Measurements from ENCODE around the gene RHOC.
A peak's percentile ranks its signal among the peaks of the same experiment; 100 is the strongest.

DNA sequence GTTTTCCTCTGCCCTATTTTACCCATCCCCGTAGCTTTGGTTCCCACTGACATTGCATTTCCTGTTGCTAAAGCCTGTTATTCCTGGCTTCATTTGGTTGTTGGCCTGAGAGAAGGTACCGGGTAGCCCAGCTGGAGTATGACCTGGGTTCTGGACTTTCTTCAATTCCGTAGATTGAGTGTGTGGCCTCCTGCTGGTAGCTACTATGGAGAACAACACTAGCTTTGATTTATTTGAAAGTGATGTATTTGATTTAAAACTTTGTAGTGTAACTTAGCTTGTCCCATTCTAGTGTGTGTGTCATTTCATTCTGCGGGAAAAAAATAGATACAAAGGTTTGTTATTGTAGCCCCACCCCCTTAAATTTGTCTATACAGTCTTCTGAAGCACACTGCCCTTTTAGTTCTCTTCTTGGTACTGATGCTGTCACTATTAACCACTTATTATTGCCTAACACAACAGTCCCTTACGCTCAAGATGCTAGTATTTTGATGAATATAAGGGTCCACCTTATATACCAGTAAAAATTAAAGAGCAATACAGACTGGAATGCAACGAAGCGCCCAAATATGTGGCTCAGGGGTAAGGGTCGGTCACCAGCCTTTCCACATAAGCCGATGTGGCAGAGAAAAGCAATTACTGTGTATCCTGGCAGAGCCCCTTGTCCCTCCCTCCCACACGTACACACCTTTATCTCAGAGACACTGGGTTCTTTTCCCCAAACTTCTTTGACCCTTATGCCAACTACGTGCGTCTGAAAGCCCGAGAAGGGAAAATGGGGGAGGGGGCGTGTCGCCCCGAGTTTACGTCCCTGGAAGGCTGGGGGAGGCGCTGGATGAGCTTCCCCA lies 33.1 kb downstream of the RHOC start:
- TF ChIP-seq, protein P1, sequence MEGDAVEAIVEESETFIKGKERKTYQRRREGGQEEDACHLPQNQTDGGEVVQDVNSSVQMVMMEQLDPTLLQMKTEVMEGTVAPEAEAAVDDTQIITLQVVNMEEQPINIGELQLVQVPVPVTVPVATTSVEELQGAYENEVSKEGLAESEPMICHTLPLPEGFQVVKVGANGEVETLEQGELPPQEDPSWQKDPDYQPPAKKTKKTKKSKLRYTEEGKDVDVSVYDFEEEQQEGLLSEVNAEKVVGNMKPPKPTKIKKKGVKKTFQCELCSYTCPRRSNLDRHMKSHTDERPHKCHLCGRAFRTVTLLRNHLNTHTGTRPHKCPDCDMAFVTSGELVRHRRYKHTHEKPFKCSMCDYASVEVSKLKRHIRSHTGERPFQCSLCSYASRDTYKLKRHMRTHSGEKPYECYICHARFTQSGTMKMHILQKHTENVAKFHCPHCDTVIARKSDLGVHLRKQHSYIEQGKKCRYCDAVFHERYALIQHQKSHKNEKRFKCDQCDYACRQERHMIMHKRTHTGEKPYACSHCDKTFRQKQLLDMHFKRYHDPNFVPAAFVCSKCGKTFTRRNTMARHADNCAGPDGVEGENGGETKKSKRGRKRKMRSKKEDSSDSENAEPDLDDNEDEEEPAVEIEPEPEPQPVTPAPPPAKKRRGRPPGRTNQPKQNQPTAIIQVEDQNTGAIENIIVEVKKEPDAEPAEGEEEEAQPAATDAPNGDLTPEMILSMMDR (IDR thresholded peaks at IDR 0.05), result peak; percentile 29 to 56 (median 54)
- no peak for TF ChIP-seq EP300 (IDR thresholded peaks at IDR 0.05)
- TF ChIP-seq POLR2A (IDR thresholded peaks at IDR 0.05; ENCODE audit: low read depth), result no peak
